HL-60 (cell line): ENCODE results near the gene PITPNM3.

Source experiments
- DNase-seq, 2 experiments: peaks; one replicate each; pipeline ENCODE4 v3.0.0-alpha.2; 2010 to 2020; ENCODE audit warnings: low read depth in 1 of 2, low spot score in 1 of 2
- H3K27ac ChIP-seq: fragments of 250-450 bp; sonication (Bioruptor Pico); replicated peaks from 2 replicates; pipeline ENCODE4 v1.5.1; 2020; ENCODE audit warnings: mild to moderate bottlenecking, moderate library complexity
- H3K27me3 ChIP-seq: fragments of 250-450 bp; sonication (Bioruptor Pico); 2 replicates; pipeline ENCODE4 v1.5.1; 2021; ENCODE audit warnings: mild to moderate bottlenecking, moderate library complexity; ENCODE audit not compliant: insufficient read depth, poor library complexity, severe bottlenecking
- H3K4me3 ChIP-seq: replicated peaks from 2 replicates; pipeline ENCODE4 v1.5.1; 2011; ENCODE audit warnings: mild to moderate bottlenecking, control low read depth, low read length; ENCODE audit not compliant: insufficient read depth
- GABPA ChIP-seq: IDR thresholded peaks from 2 replicates; pipeline ENCODE4 v1.6.1; 2012; ENCODE audit warnings: low read depth
- POLR2AphosphoS5 ChIP-seq: IDR thresholded peaks from 2 replicates; pipeline ENCODE4 v1.6.1; 2012; ENCODE audit warnings: low read depth
- SPI1 ChIP-seq: IDR thresholded peaks from 2 replicates; pipeline ENCODE4 v1.6.1; 2012; ENCODE audit warnings: low read depth, mild to moderate bottlenecking, borderline replicate concordance
- long read RNA-seq: library from polyadenylated mRNA; unstranded; transcript quantifications from one replicate; pipeline ENCODE4 v2.0.0, GENCODE V29; 2020
- TF ChIP-seq, protein P1 (sequence below): IDR thresholded peaks from 2 replicates; pipeline ENCODE4 v1.6.1; 2012; ENCODE audit warnings: low read depth; ENCODE audit not compliant: insufficient replicate concordance
- TF ChIP-seq, protein P2 (sequence below): IDR thresholded peaks from one replicate; pipeline ENCODE4 v1.5.1; 2011; ENCODE audit warnings: low read length, control low read depth, inconsistent platforms; ENCODE audit not compliant: insufficient read depth

Gene PITPNM3
- long read RNA-seq, partial matches to known transcripts = 0 of 1 reads
- long read RNA-seq, other reads (novel, unspliced or antisense) = 1 of 1 reads

DNA sequence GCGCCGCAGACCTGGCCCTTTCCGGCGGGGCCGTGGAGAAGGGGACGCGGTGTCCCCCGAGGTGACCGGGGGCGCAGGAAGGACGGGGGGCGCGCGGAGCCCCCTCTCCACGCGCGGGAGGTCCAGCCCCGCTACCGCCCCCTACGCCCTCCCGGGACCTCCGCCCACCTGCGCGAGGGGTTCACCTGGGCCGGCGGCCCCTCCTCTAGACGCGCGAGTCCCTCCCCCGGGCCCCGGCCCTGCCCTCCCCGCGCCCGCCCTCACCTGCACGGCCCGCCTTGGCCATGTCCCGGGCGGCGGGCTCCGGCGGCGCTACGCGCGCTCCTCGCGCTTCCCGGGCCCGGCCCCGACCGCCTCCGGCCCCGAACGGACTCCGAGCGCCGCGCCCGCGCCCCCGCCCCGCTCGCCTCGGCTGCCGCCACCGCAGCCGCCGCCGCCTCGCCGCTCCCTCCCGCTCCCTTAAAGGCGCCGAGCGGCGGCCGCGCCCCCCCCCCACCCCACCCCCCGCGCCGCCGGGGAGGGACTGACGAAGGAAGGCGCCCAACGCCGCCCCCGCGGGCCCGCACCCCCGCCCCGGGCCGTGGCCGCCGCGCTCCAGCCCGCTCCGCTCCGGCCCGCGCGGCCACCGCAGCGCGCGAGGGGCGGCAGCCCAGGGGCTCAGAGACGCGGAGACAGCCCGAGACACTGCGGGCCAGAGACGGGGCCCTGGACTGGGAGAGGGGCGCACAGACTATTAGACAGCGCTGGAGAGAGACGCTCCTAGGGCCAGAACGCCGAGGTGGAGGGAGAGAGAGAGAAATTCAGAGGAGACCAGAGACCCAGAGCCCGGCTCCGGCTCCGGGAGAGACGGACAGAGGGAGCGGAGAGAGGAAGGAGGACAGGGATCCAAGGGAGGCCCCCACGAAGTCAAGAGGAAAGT, at the start of gene PITPNM3:
PITPNM3 (minus strand) TSS at position 435 of the 919 bp plus-strand sequence; CDS start at position 286, 149 bp downstream.
- peaks cover 4% of the 10 kb centered on the region for H3K27me3 ChIP-seq
- no peak within 1 kb of the TSS for H3K27ac ChIP-seq
- TF ChIP-seq SPI1 (no peak), POLR2AphosphoS5 (no peak), GABPA (no peak)
- TF ChIP-seq, protein P1, sequence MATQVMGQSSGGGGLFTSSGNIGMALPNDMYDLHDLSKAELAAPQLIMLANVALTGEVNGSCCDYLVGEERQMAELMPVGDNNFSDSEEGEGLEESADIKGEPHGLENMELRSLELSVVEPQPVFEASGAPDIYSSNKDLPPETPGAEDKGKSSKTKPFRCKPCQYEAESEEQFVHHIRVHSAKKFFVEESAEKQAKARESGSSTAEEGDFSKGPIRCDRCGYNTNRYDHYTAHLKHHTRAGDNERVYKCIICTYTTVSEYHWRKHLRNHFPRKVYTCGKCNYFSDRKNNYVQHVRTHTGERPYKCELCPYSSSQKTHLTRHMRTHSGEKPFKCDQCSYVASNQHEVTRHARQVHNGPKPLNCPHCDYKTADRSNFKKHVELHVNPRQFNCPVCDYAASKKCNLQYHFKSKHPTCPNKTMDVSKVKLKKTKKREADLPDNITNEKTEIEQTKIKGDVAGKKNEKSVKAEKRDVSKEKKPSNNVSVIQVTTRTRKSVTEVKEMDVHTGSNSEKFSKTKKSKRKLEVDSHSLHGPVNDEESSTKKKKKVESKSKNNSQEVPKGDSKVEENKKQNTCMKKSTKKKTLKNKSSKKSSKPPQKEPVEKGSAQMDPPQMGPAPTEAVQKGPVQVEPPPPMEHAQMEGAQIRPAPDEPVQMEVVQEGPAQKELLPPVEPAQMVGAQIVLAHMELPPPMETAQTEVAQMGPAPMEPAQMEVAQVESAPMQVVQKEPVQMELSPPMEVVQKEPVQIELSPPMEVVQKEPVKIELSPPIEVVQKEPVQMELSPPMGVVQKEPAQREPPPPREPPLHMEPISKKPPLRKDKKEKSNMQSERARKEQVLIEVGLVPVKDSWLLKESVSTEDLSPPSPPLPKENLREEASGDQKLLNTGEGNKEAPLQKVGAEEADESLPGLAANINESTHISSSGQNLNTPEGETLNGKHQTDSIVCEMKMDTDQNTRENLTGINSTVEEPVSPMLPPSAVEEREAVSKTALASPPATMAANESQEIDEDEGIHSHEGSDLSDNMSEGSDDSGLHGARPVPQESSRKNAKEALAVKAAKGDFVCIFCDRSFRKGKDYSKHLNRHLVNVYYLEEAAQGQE = no peak
- TF ChIP-seq, protein P2, sequence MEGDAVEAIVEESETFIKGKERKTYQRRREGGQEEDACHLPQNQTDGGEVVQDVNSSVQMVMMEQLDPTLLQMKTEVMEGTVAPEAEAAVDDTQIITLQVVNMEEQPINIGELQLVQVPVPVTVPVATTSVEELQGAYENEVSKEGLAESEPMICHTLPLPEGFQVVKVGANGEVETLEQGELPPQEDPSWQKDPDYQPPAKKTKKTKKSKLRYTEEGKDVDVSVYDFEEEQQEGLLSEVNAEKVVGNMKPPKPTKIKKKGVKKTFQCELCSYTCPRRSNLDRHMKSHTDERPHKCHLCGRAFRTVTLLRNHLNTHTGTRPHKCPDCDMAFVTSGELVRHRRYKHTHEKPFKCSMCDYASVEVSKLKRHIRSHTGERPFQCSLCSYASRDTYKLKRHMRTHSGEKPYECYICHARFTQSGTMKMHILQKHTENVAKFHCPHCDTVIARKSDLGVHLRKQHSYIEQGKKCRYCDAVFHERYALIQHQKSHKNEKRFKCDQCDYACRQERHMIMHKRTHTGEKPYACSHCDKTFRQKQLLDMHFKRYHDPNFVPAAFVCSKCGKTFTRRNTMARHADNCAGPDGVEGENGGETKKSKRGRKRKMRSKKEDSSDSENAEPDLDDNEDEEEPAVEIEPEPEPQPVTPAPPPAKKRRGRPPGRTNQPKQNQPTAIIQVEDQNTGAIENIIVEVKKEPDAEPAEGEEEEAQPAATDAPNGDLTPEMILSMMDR = no peak
- no peak within 1 kb of the TSS for H3K4me3 ChIP-seq
- DNase-seq = no peak

DNA sequence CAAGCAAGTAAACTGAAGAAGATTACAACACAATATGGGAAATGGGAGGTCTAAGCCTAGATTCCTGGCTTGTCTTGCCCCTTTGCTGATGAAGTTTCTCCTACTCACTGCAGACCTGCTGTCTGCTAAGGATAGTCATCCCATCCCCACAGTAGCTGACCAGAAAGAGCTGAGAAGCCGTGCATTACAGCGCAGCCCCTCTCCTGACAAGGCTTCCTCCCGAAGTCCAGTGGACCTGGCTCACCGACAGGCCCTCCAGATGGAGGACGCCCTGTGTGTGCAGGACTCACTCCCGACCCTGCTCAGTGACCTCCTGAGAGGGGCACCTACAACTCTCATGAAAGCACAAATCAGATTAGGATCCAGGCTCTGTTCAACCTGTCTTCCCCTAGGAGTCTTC, 48.8 kb upstream of the PITPNM3 start:
- no peak for DNase-seq
- no peaks in the 10 kb centered on the region for H3K27me3 ChIP-seq
- no peak overlapping the region for H3K27ac ChIP-seq
- no peak for TF ChIP-seq GABPA
- no peak overlapping the region for H3K4me3 ChIP-seq

DNA sequence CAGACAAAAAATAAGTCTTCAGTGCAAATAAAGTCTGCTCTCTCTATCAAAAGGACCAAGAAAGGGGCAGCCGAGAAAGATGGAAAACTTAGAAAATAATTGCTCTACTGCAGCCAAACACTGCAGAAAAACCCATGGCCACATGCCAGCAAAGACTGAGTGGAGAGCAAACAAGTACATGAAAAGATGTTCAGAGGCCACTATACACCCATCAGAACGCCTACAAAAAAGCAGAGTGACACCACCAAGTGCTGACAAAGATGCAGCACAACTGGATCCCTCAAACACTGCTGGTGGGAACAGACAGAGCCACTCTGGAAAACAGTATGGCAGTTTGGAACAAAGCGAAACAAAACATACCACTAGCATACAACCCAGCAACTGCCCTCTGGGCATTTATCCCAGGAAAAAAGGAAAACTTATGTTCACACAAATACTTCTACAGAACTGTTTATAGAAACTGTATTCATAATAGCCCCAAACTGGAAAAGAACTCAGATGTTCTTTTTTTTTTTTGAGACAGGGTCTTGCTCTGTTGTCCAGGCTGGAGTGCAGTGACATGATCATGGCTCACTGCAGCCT, 47.5 kb upstream of the PITPNM3 start:
- no peak for DNase-seq
- no peak for TF ChIP-seq POLR2AphosphoS5

DNA sequence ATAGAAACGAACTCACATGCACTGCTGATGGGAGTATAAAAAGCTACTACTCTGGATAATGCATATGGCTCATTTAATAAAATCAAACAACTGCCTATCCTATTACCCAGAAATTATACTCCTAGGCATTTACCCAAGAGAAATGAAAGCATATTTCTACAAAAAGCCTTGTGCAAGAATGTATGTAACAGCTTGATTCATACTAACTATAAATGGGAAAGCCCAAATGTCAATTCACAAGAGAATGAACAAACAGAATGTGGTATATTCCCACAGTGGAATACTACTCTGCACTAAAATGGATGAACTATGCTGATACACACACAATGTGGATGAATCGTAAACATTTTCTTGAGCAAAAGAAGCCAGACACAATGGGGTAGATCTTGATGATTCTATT, 45.8 kb upstream of the PITPNM3 start:
- no peak overlapping the region for H3K27ac ChIP-seq
- H3K27me3 ChIP-seq = no peaks in the 10 kb centered on the region
- TF ChIP-seq, protein P2 = no peak
- TF ChIP-seq, protein P1 = no peak
- TF ChIP-seq GABPA (no peak), POLR2AphosphoS5 (no peak), SPI1 (no peak)
- H3K4me3 ChIP-seq = no peak overlapping the region
- no peak for DNase-seq

More for the DNA sequence above, 47.5 kb upstream of the PITPNM3 start:
- Histone ChIP-seq H3K27ac (no peak overlapping the region), H3K4me3 (no peak overlapping the region), H3K27me3 (no peaks in the 10 kb centered on the region)
